Activated CD4-positive, CD25-positive, alpha-beta regulatory T cell treated with anti-CD3 and anti-CD28 coated beads, Interleukin-2, amount 50 U/mL, for 72 hours (primary cell): ENCODE data around the gene AGPS.
"Not testable (repeated sequence)": the region's sequence is repeated elsewhere in the genome, so short reads cannot be mapped to it uniquely, and the experiment has no call there.

ENCODE experiments used
- DNase-seq: peaks from one replicate; pipeline ENCODE4 v3.0.0; 2021

The AGPS gene

DNA sequence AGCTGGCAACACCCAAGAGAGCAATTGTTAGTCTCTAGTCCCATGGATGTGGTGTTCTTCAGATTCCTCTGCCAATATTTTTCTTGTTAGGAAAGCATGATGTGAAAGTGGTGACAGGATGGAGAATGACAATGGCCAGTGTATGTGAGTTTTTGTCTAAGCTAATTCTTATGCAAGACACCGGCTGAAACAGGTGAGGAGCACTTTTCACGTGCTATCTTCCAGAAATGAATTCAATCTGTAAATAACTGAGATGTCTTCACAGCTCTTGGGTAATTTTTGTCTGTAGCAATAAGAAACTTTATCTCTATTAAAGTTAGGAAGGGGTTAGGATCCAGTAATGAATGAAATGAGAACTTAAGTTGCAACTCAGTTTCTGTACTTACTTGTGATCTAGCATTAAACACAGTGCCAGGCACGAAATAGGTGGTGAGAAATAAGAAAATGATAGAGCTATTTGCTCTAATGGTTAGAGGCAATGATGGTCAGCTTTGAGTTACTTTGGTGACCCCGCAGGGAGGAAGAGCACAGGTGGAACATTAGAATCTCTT is 676 bp upstream of the AGPS start:
- no peak for DNase-seq

DNA sequence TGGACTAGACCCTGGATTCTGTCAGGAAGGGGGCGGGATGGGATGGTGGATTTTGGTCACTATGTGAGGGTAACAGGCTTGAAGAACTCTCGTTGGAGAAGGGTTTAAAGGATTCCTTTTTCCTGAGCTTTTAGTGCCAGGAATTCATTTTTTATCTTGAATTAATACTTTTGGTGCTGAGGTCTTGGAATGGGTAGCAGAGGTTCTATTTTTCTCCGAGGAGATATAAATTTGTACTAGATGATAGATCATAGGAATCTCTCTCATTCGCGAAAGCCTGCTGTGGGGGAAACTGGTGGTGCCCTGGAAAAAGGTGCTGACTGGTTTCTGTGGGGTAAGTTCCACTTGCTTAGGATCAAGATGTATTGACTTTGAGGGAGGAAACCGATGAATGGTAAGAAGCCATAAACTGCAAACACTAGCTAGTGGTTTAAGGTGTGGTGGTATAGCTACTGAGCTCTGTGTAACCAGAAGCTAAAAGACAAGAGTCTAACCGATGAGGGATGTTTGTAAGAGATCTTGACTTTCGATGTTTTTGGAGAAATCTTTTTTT is 706 bp downstream of the AGPS start:
- no peak for DNase-seq

DNA sequence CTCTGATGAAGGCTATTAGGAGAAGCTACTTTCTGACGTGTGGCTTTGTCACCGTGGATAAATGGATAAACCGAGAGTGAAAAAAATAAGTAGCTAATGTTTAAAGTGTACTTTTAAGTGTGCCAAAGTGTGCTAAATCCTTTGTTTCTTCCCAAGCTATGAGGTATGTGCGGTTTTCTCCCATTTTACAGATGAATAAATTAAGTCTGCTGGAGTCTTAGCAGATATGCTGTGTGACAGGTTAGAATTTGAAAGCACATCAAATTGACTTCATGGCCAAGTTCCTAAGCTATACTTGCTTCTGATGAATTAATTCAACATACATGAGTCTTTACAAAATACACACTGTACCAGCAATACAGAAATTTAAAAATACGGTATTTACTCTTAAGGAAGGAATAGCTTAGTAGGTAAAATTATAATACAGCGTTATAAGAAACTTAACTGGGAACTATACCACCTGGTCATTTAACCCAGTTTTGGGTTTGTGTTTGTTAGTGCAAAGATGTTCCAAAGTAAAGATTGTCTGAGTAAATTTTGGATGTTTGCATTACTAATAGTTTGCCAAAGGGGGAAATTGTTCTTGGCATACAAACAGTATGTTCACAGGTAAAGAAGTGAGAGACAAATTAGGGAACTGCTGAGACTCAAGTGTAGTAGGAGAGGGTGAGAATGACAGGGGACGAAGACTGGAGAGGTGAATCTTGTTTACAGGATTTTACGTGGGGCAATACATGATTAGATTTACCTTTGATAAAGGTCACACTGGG is 1.4 kb downstream of the AGPS start:
- no peak for DNase-seq

DNA sequence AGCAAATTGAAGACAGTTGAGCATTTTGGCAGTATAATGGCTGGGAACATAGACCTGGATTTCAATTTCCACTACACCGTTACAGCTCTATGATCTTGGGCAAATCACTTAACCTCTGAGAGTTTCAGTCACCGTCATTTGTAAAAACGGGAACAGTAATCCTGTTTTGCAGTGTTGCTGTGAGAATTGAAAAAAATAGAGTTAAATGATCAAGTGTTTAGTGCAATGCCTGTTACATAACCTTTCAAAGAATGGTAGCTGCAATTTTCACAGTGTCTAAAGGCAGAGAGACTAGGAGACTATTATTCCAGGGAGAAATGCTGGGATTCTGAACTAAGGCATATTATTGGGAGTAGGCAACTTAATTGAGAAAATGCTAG is 2.0 kb downstream of the AGPS start:
- DNase-seq = no peak

DNA sequence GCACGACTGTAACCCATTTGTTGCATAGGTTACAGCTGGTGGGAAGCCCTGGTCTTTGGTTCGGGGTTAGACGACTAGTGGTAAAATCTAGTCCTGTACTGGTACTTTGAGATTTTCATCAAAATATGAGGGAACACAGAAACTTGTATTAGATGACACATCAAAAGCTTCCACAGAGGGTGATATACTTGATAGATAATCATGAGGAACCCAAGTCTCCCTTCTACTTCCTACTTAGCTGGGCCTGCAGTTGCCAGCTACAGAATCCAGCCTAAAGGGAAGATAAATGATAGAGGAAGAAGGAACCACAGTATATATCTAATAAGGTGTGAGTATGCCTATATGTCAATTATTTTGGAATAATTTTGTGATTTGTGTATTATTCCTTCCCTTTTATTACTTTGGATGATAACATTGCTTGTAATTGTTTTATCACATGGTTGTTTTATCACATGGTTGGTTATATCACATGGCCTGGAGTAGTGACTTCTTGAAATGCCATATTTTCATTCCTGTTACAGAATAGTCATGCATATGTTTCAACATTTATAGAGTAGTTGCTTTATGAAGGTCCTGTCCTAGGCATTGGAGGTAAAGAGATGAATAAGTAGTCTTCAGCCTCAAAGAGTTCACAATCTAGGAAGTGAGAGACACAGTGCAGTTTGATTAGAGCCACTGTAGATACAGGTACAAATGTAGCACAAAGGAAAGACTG is 2.9 kb downstream of the AGPS start:
- no peak for DNase-seq

DNA sequence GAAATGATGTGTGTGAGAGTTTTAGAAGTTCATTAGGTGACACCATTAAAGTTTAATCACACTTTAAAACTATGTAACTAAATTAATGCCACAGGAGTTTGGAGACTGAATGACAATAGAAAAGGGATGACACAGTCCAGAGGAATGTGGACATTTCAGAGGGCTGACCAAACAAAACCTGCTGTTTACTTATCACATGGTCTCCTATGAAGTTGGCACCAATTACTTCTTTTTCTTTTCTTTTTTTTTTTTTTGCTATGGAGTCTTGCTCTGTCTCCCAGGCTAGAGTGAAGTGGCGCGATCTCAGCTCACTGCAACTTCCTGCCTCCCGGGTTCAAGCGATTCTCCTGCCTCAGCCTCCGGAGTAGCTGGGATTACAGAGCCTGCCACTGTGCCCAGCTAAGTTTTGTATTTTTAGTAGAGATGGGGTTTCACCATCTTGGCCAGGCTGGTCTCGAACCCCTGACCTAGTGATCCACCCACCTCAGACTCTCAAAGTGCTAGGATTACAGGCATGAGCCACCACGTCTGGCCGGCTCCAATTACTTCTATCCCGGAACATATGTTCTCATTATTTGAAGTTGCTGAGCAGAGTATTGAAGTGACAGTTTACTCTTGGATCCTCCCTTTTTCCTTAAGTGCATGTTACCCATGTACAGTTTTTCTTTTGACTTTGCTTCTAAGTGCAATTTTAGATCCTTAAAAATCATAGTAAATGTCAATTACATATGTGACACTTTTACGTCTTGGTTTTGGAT is 4.3 kb downstream of the AGPS start:
- no peak for DNase-seq

DNA sequence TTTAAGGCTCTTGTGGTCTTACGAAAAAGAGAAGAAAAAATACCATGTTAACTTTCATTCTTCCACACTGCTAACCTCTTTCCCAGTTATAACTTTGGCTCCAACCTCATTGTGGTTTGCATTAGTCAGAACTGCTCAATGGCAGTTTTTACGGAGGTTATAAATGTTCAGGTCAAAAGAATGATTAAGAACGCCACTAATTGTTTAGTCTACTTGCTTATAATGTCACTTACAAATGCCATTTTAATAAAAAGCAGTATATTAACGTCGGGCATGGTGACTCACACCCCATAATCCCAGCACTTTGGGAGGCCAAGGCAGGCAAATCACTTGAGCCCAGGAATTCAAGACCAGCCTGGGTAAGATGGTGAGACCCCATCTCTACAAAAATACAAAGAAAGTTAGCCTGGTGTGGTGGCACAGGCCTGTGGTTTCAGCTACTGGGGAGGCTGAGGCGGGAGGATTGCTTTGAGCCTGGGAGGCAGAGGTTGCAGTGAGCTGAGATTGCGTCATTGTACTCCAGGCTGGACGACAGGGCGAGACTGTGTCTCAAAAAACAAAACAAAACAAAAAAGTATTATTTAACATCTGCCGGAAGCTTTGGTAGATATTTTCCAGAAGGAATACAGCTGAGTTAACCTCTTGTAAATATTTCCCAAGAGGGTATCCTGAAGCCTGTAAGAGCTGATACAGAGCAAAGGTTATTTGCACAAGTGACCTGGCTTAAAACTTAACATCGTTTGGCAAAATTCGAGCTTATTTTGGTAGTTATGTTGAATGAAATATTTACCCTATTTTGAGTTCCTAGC is 5.1 kb downstream of the AGPS start:
- no peak for DNase-seq

DNA sequence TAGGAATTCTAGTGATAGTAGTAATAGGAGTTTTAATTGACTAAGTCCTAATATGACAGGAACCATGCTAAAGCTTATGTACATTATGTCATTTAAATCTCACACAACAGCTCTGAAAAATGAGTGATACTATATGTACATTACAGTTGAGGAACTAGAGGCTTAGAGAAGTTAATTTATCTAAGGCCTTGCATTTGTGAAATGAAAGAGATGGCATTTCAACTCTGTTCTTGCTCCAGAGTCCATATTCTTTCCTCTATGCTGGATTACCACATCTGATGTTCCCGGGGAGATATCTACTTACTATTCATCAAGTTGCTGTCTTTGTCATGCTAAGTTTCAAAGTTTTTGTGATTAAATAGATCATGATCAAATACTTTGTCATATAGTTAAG is 5.7 kb downstream of the AGPS start:
- DNase-seq = no peak

DNA sequence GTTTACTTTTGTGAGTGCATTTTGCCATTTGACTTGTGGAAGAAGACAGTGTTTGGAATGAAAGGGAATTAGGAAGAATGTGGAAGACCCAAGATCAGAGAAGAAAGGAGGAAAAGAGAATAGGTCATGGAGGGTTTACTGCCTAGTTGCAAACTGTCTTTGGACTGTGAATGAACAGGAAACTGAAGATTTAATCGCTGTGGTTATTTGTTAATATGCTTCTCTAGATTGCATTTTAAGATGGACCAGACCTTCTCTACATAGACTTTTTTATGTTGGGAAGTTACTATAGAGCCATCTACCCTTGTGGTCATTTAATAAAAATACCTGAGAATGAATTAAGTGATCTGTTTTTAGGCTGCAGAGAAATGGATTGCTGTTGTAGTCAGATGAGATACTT is 6.2 kb downstream of the AGPS start:
- no peak for DNase-seq

DNA sequence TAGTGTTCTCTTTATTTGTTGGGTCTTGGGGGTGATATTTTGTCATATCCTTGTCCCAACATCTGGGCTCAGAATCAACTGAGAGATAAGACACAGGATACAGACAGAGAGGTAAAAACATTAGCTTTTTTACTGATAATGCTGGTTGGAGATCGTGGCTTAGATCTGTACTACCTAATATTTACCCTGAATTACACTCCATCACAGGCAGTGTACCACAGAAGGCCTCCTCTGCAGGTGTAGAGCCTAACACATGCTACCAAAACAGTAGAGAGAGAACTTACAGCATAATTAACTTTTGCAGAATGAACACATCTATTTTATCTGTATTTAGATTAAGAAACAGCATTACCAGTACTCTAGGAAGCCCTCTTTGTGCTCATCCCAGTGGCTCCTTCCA is 6.8 kb downstream of the AGPS start:
- DNase-seq = no peak

DNA sequence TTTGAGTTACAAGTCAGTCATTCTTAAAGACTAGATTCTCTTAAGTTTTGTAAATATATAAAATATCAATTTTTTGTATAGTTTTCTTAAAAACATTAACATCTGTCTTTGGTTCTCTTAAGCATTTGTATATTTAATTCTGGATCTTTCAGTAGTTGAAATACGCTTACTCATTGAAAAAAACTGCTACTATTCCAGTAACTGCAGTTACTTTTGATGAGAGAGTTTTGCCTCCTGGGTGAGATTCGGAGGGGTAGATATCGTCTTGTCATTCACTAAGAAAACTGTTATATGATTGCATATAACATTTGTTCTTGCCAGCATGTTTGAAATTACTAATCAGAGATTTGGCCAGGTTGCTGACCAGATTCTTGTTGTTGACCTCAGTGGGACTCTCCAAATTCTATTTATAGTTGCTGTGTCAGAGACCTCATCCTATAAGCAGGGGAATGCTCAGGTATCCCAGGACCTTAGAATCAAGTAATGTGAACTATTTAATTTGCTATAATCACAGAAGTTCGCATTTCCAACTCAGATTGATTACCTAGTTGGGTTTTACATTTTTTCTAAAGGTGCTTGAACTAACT is 7.9 kb downstream of the AGPS start:
- no peak for DNase-seq

DNA sequence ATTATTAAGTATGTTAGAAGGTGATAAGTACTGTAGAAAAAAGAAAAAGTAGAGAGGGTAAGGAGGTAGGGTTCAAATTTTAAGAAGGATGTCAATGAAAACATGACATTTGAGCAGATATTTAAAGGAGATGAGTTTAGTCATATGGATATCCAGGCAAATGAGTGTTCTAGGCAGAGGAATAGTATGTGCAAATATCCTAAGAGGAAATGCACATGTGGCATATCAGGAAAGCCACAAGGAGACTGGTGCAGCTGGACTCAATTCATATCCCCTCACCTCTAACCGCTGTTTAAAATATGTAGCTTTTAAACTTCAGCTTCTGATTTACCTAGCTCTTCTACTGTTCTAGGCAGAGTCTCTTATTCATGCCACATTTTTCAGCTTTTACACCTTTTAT is 9.5 kb downstream of the AGPS start:
- no peak for DNase-seq

DNA sequence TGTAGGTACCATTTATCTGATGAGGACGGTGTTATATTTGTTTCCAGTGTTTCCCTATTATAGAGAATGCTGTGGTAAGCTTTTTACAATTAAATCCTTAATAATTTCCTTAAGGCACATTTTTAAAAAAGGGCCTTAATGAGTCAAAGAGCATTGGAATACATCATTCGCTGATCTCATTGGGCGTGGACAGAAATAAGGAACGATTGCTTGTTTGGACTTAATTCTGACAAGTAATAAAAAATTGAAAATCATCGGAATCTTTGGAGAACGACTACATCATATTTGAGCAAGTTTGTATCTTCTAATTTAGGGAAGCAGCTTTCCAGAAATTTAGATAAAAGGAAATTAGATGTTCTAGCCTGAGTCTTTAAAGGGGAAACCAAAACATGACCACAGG is 11.3 kb downstream of the AGPS start:
- no peak for DNase-seq

DNA sequence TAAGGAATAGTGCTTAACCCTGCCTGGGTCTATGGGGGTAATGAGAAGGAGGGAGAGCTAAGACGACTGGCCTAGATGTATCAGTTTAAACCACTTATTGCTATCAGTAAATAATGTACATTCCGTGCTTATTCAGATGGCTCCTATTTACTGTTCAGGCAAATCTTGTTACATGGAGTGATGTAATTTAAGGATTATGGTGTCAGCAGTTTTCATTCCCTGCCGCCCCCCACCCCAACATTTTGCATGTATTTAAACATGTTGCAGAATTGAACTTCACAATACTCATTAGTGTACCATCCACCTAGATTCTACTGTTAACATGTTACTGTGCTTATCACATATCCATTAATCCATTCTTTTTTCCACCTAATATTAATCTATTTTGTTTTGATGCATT is 11.7 kb downstream of the AGPS start:
- DNase-seq = no peak

DNA sequence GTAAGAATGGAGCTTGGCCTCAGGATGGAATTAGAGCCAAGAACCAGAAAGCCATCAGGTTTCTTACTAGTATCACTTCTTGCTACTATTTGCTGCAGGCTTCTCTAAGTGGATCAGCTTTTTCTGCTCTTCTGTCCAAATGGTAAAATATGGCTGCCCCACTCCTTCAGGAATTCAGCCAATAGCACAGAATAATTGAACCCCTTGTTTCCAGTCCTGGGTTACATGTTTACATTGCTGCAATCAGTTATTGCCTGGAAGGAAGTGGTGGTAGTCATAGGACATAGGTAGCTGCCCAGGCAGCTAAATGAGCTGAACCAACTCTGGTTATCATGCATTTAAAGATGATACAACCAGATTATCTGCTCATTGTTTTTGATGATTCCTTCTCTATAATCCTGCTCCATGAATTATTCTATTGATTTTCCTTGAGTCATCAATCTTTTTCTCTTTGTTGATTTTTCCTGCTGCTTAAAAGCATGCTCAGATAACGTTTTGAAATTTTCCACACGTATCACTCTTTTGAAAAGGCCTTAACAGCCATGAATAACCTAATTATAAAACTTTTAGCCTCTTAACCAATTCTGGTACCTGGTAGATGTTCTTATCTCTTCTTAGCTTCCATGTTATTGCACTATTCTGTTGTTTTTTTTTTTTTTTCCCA is 12.6 kb downstream of the AGPS start:
- DNase-seq = no peak

DNA sequence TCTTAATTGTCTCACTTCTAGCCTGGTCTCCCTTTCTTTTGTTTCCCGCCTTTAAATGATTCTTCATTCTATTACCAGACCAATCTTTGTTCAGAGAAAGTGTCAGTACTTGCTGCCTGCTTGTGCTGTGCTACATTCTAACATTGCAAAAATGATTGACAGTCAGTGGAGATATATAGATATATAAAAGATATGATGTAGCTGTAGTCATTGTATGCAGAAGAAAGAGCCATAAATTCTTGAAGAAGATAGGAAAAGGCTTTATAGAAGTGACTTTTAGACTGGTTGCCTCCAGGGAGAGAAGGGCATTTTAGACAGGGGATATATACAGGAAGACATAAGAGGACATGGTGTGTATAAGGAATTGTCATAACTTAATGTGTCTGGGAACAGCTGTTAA is 13.6 kb downstream of the AGPS start:
- no peak for DNase-seq

DNA sequence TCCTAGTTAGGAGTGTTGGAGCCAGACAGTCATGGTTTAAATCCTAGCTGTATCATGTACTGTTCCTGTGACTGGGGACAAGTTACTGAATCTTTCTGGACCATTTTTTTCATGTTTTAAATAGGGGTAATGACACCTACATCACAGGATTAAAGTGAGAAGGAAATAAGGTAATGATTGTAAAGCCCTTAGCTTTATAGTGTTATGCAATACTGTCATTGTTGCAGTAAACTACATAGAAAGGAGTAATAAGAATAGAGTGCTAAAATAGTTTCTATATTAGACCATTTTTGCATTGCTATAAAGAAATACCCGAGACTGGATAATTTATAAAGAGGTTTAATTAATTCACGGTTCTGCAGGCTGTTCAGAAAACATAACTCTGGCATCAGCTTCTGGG is 14.5 kb downstream of the AGPS start:
- DNase-seq = no peak

DNA sequence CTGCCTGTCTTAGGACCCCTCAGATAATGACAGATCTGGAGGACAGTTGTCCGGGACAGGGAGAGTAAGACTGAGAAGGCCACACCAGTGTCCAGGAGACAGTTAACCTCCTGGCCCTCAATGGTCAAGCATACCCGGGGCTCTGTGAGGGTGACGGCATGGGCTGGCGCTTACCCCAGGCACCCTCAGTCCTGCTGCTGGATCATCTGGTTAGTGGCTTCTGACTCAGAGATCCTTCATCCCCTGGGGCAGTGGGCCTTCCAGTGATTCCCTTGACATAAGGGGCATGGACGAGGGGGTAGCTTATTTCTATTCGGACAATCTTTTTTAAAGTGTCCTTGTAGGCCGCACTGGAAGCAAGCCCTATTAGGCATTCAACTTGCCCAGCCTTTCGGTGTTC is 18.1 kb downstream of the AGPS start:
- DNase-seq = not testable (repeated sequence)

DNA sequence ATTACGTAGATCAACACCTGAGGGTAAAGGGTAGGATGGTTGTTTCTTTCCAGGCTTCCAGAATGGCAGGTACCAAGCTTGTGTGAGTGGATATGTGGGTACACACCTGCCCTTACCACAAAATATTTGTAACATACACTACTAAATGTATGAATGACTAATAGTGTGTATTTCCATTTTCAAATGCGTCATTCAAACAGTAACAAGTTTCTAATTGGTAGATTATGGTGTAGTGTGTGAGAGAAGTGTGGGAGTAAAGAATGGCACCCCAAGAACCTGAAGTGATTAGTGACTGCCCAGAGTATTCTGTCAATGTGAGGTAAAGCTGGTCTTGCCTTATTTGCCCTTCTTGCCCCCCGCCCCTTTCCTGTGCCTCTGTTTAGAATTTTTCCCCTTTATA is 21.1 kb downstream of the AGPS start:
- no peak for DNase-seq

DNA sequence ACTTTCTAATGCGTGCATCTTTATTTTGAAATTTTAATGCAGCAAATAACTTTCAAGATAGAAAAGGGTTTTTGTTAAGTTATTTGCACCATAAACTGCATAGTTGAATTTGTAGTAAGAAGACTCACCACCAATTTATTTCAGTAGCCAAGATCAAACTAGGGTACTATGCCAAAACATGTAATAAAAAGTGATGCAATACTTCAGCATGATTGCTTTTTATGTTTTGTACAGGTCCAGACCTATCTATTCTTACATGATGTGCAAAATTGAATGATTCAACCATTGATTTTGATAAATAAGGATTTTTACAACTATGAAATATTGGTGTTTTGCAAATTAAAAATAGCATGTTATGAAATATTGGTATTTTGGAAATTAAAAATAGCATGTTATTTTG is 26.7 kb downstream of the AGPS start:
- no peak for DNase-seq

DNA sequence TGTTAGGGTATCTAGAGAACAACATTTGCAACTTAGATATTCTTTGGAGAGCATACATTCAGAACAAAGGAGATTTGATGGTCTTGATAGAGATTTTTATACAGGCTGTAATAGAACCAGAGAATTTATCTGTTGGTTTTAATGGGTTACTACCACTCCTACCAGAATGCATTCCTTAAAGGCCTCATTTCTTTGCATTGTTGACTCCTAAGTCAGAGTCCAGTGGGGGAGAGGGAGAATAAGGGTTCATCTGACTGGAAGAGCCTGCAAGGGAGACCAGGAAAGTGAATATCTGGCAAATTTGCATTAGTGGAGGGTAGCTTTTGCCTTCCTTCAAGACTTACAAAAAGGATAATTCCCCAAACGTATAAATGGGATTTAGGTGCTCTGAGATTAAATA is 29.7 kb downstream of the AGPS start:
- no peak for DNase-seq

DNA sequence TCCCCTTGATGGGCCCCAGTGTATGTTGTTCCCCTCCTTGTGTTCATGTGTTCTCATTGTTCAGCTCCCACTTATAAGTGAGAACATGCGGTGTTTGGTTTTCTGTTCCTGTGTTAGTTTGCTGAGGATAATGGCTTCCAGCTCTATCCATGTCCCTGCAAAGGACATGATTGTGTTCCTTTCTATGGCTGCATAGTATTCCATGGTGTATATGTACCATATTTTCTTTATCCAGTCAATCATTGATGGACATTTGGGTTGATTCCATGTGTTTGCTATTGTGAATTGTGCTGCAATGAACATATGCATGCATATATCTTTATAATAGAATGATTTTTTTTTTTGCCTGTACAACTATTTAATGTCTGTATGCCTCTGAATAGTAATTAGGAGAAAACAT is 31.5 kb downstream of the AGPS start:
- DNase-seq = not testable (repeated sequence)
